NCI-H748 treated with DMSO at 0.1 percent for 48 hours (cell line): ENCODE results near the gene KDM8.
"Not testable (repeated sequence)": the region's sequence is repeated elsewhere in the genome, so short reads cannot be mapped to it uniquely, and the experiment has no call there.

Experiments
- DNase-seq: peaks from one replicate; lab custom pipeline; 2025; lab: John Stamatoyannopoulos, UW

KDM8 gene

GRCh38 chr16:27191352-27191924 is 11.9 kb upstream of the KDM8 start:
- DNase-seq, result no peak

DNA sequence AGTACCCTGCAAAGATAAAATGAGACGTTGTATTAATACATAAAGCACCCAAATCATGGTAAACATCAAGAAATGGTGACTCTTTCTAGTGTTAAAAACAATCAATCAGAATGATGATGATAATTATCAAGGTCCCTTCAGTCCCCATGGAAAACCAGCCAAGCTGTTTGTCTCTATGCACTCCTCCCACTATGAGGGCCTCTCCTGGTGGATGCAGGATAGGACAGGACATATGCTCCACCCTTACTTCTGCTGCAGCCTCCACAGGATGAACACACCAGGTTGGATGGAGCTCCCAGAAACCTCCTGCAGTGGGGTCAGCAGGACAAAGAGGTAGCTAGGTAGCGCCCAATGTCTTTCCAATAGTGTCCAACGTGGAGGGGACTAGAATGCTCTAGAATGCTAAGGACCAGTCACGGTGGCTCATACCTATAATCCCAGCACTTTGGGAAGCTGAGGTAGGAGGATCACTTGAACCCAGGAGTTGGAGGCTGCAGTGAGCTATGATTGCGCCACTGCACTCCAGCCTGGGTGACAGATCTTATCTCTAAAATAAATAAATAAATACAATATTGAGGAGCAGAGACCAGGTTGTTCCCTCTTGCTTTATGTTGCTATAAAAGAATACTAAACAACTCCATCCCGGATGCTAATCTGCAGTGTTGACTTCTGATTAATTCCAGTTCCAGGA is 9.9 kb upstream of the KDM8 start:
- DNase-seq, result no peak

GRCh38 chr16:27195076-27195741 is 8.1 kb upstream of the KDM8 start:
- no peak for DNase-seq

- no peak for DNase-seq
Observed at GRCh38 chr16:27195941-27196595, 7.3 kb upstream of the KDM8 start.

GRCh38 chr16:27197004-27197403 is 6.3 kb upstream of the KDM8 start:
- DNase-seq, result no peak

DNA sequence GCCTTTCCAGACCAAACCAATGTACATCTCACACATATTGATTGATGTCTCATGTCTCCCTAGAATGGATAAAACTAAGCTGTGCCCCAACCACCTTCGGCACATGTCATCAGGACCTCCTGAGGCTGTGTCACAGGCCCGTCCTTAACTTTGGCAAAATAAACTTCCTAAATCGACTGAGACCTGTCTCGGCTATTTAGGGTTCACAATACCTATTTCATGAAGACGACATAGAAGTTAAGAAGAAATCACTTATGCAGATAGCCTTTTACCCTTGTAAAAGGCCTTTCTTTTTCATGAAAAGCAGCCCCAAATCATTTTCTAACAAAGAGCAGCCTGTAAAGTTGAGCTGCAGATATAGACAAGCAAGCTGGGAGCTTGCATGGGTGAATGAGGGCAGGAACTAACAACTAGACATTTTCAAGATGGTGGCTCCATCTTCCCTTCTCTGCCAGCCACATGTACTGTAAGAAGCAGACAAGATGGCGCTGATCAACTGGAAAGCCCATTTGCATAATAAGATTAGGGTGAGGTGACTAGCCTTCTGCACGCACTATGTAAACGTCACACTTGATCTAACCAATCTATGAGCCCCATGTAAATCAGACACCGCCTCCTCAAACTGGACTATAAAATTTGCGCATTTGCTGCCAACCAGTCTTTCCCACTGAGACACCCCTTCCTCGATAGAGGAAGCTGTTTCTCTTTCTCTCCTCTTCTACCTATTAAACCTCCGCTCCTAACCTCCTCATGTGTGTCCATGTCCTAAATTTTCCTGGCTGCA is 4.7 kb upstream of the KDM8 start:
- no peak for DNase-seq

- DNase-seq, result no peak
Observed at GRCh38 chr16:27199235-27199586, 4.1 kb upstream of the KDM8 start.

DNA sequence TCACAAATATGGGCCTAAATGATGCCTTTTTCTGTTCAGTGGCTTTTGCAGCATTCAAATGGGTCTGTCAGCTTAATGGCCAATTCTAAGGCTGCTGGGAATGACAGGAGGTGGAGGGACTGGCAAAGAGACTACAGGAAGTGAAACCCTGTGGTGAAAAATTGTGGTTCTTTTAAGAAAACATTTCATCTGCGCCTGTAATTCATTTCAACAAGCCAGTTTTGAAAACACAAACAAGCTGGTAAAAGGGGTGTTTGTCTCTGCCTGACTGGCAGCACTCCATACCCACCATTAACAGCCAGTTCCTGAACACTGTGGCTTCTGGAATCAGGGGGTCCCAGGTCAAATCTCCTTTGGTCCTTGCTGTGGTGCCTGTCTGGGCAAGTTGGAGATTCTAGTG is 3.6 kb upstream of the KDM8 start:
- no peak for DNase-seq

DNA sequence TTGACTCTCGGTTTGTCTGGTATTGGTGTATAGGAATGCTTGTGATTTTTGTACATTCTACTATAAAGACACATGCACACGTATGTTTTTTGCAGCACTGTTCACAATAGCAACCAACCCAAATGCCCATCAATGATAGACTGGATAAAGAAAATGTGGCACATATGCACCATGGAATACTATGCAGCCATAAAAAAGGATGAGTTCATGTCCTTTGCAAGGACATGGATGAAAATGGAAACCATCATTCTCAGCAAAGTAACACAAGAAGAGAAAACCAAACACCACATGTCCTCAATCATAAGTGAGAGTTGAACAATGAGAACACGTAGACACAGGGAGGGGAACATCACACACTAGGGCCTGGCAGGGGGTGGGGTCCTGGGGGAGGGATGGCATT is 2.4 kb upstream of the KDM8 start:
- not testable (repeated sequence) for DNase-seq

- DNase-seq, result no peak
Observed at GRCh38 chr16:27202923-27203506, 311 bp upstream of the KDM8 start.

- DNase-seq, result no peak
Observed at GRCh38 chr16:27204312-27204915, 1.1 kb downstream of the KDM8 start.

GRCh38 chr16:27205423-27206065 is 2.2 kb downstream of the KDM8 start:
- DNase-seq, result no peak

- not testable (repeated sequence) for DNase-seq
Observed at GRCh38 chr16:27207121-27207520, 3.8 kb downstream of the KDM8 start.

GRCh38 chr16:27208081-27208680 is 4.9 kb downstream of the KDM8 start:
- DNase-seq, result no peak

DNA sequence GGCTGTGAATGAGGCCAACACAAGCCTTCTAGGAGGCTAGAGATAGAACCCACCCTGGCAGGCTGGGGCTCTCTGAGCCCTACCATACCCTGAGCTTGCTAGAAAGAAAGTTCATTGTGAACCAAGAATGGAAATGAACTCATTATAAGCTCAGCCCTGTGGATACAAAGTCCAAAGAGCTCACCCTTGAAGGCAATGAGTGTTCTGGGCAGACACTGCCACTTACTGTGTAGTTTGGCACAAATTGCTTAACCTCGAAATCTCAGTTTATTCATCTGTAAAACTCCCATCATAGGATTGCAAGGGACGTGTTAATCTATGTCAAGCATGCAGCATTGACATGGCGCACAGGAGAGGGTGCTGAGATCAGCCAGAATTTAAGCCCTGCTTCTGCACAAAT is 5.5 kb downstream of the KDM8 start:
- DNase-seq, result no peak

DNA sequence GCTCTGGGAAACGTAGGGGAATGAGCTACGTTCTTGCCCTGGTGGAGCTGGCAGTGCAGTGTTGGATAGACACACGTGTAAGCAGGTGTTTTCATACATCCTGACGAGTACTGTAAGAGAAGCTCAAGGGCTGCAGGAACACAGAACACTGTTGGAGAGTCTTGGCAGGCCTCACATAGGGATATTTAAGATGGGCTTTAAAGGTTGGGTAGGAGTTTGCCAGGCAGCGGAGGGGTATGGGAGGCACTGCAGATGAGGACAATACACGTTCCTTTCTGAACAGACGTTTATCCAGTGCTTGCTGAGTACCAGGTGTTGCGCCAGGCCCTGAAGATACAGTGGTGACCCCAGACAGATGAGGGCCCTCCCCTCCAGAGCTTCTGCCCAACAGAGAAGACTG is 6.3 kb downstream of the KDM8 start:
- DNase-seq, result no peak

DNA sequence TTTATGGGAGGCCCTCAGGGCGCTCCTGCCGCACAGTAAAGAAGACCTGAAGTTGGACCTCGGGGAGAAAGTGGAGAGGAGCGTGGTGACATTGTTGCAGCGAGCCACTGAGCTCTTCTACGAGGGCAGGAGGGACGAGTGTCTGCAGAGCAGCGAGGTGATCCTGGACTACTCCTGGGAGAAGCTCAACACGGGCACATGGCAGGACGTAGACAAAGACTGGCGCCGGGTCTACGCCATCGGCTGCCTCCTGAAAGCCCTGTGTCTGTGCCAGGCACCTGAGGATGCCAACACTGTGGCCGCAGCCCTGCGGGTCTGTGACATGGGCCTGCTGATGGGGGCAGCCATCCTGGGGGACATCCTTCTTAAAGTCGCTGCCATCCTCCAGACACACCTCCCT is 6.8 kb downstream of the KDM8 start:
- DNase-seq, result no peak

DNA sequence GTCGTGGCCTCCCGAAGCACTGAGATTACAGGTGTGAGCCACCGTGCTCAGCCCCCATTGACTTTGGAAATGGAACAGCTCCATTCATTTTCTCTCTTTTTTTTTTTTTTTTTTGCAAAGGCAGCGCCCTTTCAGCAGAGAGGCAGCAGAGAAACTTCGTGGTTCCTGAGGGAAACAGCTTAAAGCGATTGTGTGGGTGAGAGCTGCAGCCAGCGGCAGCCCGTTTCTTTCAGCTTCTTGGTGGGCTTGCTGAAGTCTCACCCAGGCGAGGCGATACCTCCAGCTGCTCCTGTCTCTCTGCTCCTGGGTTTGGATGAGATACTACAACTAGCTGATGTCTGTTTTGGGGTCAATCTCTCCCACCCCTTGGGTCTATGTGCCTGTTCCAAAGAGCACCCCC is 7.7 kb downstream of the KDM8 start:
- no peak for DNase-seq

DNA sequence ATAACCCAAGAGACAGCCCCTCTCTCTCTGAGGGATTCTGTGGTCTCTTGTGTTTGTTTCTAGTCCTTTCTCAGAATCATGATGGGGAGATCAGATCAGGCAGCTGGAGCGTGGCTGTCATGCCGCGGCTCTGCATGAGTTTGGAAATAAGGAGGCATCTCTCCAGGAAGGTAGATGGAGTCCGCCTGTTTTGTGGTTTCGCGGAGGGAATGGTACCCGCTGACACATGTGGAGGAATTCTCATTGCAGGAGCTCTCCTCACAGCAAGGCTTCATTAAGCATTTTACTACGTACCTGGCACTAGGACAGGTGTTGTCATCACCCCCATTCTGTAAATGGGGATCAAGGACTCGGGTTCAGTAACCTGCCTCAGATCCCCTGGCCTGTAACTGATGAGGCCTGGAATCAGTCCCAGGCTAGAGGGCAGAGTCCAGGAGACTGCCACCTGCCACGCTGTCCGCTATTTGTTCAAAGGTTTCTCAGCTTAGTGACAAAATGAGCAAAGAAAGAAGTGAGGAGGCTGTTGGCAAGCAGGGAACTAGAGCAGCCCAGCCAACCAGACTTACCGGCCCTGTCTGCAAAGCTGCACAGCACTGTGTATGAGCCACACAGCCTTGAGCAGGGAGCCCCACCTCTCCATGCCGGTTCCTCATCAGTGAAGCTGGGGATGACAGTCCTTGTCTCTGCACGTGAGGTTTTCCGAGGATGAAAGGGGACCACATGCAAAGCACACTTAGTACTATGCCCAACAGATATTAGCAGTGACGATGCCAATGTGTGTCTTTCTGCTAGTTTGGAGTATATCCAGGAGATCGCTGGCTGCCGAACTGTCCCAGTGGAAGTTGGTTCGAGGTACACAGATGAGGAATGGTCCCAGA is 11.0 kb downstream of the KDM8 start:
- no peak for DNase-seq

GRCh38 chr16:27215660-27216059 is 12.3 kb downstream of the KDM8 start:
- no peak for DNase-seq
